Gastroesophageal sphincter (tissue), 3 donors: ENCODE measurements around the gene MTMR12.

Source experiments
- CTCF ChIP-seq, 4 experiments: fragments of 200-600 bp in 2 of 4; fragments of 450-650 bp in 2 of 4; sonication (generic) in 1 of 4; IDR thresholded peaks; one replicate each; pipeline ENCODE4 v1.5.1; 2017 to 2019; ENCODE audit warnings: antibody characterized with exemption in 4 of 4, mild to moderate bottlenecking in 2 of 4, moderate library complexity in 2 of 4
- POLR2A ChIP-seq, 2 donors: fragments of 450-650 bp; IDR thresholded peaks; one replicate each; pipeline ENCODE4 v1.6.1; 2017; ENCODE audit warnings: antibody characterized with exemption in 2 of 2, mild to moderate bottlenecking in 2 of 2, moderate library complexity in 1 of 2

GRCh38 chr5:32304622-32305021 lies 8.1 kb downstream of the MTMR12 start:
- TF ChIP-seq CTCF (IDR thresholded peaks at IDR 0.05) (no peak), POLR2A (IDR thresholded peaks at IDR 0.05) (no peak)
